Stomach (tissue), 9 donors: ENCODE measurements around the gene EPB41L3. TPM values are rescaled to one million over a fixed set of nuclear protein-coding genes. Genes with fewer than 3 reads are reported as not detected.
A peak's percentile ranks its signal among the peaks of the same experiment; 100 is the strongest.

ENCODE experiments used
- DNase-seq, 2 donors: peaks; one replicate each; pipeline versions ENCODE4 v3.0.0 to v3.0.0-alpha.2; 2013 to 2019
- H3K27ac ChIP-seq, 5 donors: fragments of 200-600 bp in 4 of 5; sonication (generic) in 4 of 5; one replicate each; pipeline ENCODE4 v1.5.1; 2013 to 2019; ENCODE audit warnings: mild to moderate bottlenecking in 1 of 5, moderate library complexity in 1 of 5
- H3K27me3 ChIP-seq, 3 donors: fragments of 200-600 bp; sonication (generic); one replicate each; pipeline ENCODE4 v1.5.1; 2017 to 2019; ENCODE audit warnings: mixed run types in 1 of 3
- H3K36me3 ChIP-seq, 4 donors: fragments of 200-600 bp; sonication (generic); 1 replicate in 3 of 4; 2 replicates in 1 of 4; pipeline ENCODE4 v1.5.1; 2016 to 2019
- H3K4me1 ChIP-seq, 4 donors: fragments of 200-600 bp; sonication (generic); one replicate each; pipeline ENCODE4 v1.5.1; 2016 to 2019
- H3K4me3 ChIP-seq, 4 donors: fragments of 200-600 bp; sonication (generic) in 3 of 4; one replicate each; pipeline ENCODE4 v1.5.1; 2016 to 2019; ENCODE audit warnings: mild to moderate bottlenecking in 1 of 4
- H3K9me3 ChIP-seq, 4 donors: fragments of 200-600 bp; sonication (generic); one replicate each; pipeline ENCODE4 v1.5.1; 2016 to 2019
- CTCF ChIP-seq, 7 experiments: fragments of 450-650 bp in 4 of 7; fragments of 200-600 bp in 3 of 7; sonication (generic) in 3 of 7; IDR thresholded peaks; one replicate each; pipeline ENCODE4 v1.5.1; 2016 to 2019; ENCODE audit warnings: antibody characterized with exemption in 7 of 7, control low read depth in 2 of 7, mild to moderate bottlenecking in 1 of 7
- EP300 ChIP-seq: sonication (generic); formaldehyde crosslinking; IDR thresholded peaks from one replicate; pipeline ENCODE4 v1.6.1; 2017; ENCODE audit warnings: antibody characterized with exemption
- POLR2A ChIP-seq, 4 donors: fragments of 450-650 bp; IDR thresholded peaks; one replicate each; pipeline ENCODE4 v1.6.1; 2016; ENCODE audit warnings: antibody characterized with exemption in 4 of 4, control low read depth in 2 of 4, mild to moderate bottlenecking in 1 of 4, moderate library complexity in 1 of 4
- POLR2AphosphoS5 ChIP-seq, 3 donors: sonication (generic); formaldehyde crosslinking; IDR thresholded peaks; one replicate each; pipeline ENCODE4 v1.6.1; 2016; ENCODE audit warnings: antibody characterized with exemption in 3 of 3
- WGBS, 5 donors: extraction: QIAGEN DNeasy Blood & Tissue Kit in 3 of 5; methylation state at CpG; one replicate each; pipeline versions ENCODE4 v1.1.5 to v1.1.7; 2013 to 2018; 5-methylcytosine and 5-hydroxymethylcytosine counted together
- intact Hi-C: fragments of 100-400 bp; cut with DNase I; formaldehyde crosslinking; loops from one replicate; pipeline ENCODE4 v1.15.1; 2023; ENCODE audit warnings: low total_unique reads
- polyA plus RNA-seq, 3 donors: library from polyadenylated mRNA; stranded (reverse); fragments of 200-250 nt; gene quantifications; one replicate each; pipeline ENCODE4 v1.2.3, GENCODE V29; 2013
- total RNA-seq, 5 donors: library from RNA; depleted of rRNA; stranded (reverse); fragments of >200 nt; gene quantifications; one replicate each; pipeline versions ENCODE4 v1.1.0 to v1.2.3, GENCODE V29; 2014 to 2016
- donor health status: healthy with polysubstance abuse.
- donor health status: Bipolar disorder and iron deficiency.
- donor health status: healthy.

The EPB41L3 gene
- total and polyA plus RNA-seq, 8 donors: 3.5 to 120 (median 11.9) TPM

DNA sequence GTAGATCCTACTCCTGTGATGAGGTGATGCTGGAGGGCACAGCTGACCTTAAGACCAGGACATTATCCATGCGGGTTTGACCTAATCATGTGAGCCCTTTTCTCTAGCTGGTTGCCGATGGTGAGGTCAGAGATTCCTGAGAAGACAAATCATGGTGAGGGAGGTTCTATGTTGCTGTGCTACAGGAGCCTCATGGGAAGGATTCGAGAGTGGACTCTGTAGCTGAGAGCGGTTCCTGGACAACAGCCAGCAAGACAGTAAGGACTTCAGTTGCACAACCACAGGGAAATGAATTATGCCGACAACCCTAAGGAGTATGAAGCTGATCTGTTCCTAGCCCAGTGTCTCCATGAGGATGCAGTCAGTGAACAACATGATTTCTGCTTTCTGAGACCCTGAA is 80.4 kb downstream of the EPB41L3 start:
- DNase-seq: peak in 1 of 2 donors; percentile 46
- no peaks in the 10 kb centered on the region for H3K9me3 ChIP-seq
- TF ChIP-seq EP300: no peak
- no peak for TF ChIP-seq CTCF (IDR thresholded peaks at IDR 0.05)
- TF ChIP-seq POLR2AphosphoS5 (IDR thresholded peaks at IDR 0.05): no peak
- TF ChIP-seq POLR2A (IDR thresholded peaks at IDR 0.05): no peak
- intact Hi-C loops: no loop called here
- H3K27me3 ChIP-seq: no peaks in the 10 kb centered on the region
- H3K4me3 ChIP-seq: no peak overlapping the region
- H3K27ac ChIP-seq: no peak overlapping the region
- no peaks in the 10 kb centered on the region for H3K36me3 ChIP-seq
- no peaks in the 10 kb centered on the region for H3K4me1 ChIP-seq
- WGBS, 5 donors: 70 to 87% (median 80%) methylated on average over 5 of the region's 5 CpGs

DNA sequence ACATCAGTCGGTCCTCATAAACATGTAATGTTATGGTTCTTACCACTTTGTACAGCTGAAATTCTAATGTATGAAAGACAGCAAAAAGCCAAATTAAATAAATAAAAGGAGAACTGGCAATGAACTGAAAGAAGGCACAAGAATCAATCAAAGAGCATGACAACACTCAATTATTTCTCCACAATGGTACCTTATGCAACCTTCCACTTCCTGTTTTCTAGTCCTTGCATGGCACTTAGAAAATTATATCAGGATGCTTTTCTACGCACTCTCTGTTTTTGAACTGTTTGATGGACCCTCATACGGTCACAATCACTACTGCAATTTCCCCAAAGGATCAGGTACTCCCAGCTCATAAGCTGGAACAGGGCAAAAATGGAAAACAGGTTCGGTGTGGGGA is 81.6 kb downstream of the EPB41L3 start:
- intact Hi-C loops: no loop called here
- no peaks in the 10 kb centered on the region for H3K9me3 ChIP-seq
- DNase-seq: no peak
- no peaks in the 10 kb centered on the region for H3K36me3 ChIP-seq
- no peak for TF ChIP-seq POLR2A (IDR thresholded peaks at IDR 0.05)
- no peak for TF ChIP-seq CTCF (IDR thresholded peaks at IDR 0.05)
- TF ChIP-seq POLR2AphosphoS5 (IDR thresholded peaks at IDR 0.05): no peak
- TF ChIP-seq EP300: no peak
- H3K4me1 ChIP-seq: no peaks in the 10 kb centered on the region
- H3K27ac ChIP-seq: no peak overlapping the region
- WGBS, 5 donors: 82 to 88% (median 83%) methylated on average over 4 of the region's 4 CpGs
- no peaks in the 10 kb centered on the region for H3K27me3 ChIP-seq
- no peak overlapping the region for H3K4me3 ChIP-seq

DNA sequence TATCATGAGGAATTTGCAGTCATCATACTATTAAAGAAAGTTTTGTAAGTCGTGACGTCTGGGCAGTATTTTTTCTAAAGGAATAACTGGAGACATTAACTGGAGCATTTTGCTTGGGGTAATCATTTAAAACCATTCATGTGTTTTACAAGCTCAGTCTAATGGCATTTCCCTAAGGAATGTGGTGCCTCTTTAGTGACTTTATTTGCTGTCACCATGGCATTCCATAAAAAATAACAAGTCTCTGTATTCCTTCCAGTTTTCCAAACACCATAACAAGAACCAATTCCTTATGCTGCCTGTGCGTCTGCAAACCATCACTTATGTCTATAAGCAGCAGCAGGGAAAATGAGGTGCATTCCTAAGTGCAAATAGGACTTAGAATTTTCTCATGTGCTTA is 82.8 kb downstream of the EPB41L3 start:
- DNase-seq: peak in 1 of 2 donors; percentile 5
- intact Hi-C loops: no loop called here
- Histone ChIP-seq H3K36me3 (no peaks in the 10 kb centered on the region), H3K27ac (no peak overlapping the region), H3K4me3 (no peak overlapping the region), H3K9me3 (no peaks in the 10 kb centered on the region), H3K27me3 (no peaks in the 10 kb centered on the region), H3K4me1 (no peaks in the 10 kb centered on the region)
- TF ChIP-seq POLR2AphosphoS5 (IDR thresholded peaks at IDR 0.05) (no peak), POLR2A (IDR thresholded peaks at IDR 0.05) (no peak), EP300 (no peak), CTCF (IDR thresholded peaks at IDR 0.05) (no peak)
- WGBS, 5 donors: 61 to 80% (median 76%) methylated on average over 3 of the region's 3 CpGs

DNA sequence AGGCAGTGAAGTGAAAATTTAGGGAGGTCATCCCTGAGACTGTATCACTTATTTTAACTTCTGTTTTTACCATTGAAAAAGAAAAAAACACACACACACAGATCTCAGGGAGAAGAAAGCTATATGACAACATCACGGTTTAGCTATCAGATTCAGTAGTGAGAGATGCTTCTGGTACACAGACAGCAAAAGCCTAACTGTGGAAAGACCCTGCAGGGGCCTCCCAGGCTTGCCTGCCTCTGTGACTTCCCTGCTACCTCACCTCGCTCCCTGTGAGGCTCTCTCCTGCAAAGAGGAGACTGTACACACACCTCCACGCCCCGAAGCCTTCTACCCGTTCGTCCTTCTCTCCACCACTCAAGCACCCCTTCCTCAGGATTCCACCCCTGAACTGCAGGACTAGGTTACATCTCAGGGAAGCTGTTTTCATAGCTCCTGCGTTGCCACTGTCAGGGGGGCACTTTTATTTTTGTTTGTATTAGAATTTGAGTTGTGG is 86.3 kb downstream of the EPB41L3 start:
- Histone ChIP-seq H3K27me3 (no peaks in the 10 kb centered on the region), H3K36me3 (no peaks in the 10 kb centered on the region), H3K4me3 (no peak overlapping the region), H3K27ac (no peak overlapping the region), H3K9me3 (no peaks in the 10 kb centered on the region), H3K4me1 (no peaks in the 10 kb centered on the region)
- 44 to 61% (median 54%) methylated on average over 7 of the region's 7 CpGs for WGBS, 5 donors
- no peak for DNase-seq
- intact Hi-C loops: no loop called here
- TF ChIP-seq POLR2A (IDR thresholded peaks at IDR 0.05): no peak
- TF ChIP-seq EP300: no peak
- TF ChIP-seq POLR2AphosphoS5 (IDR thresholded peaks at IDR 0.05): no peak
- TF ChIP-seq CTCF (IDR thresholded peaks at IDR 0.05): no peak
